ENCODE measurements around the gene ATG5.

DNA sequence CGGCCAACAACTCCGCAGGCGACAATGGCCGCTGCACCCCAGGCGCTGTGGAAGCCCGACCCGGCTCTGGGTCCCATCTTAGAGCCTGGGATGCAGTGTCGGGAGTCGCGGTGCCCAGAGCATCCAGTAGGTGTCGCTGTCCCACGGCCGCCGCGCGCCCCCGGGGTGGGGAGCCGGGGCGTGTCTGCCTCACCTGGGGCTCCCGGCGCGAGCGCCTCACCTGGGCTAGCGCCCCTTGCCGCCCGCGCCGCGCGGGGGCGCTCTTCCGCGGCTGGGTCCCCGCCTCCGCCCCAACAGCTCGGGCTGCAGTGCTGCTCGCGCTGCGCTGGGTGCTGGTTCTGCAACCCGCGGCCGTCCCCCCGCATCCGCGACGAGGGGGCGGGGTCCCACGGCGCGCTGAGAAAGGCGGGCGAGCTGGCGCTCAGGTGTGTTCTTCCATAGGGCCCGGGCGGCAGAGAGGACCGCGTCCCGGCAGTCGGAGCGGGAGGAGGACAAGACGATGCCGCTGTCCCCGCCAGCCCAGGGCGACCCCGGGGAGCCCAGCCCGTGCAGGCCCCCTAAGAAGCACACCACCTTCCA lies 34.9 kb upstream of the ATG5 start, which contains the start of gene CRYBG1:
- TF ChIP-seq, protein P1, sequence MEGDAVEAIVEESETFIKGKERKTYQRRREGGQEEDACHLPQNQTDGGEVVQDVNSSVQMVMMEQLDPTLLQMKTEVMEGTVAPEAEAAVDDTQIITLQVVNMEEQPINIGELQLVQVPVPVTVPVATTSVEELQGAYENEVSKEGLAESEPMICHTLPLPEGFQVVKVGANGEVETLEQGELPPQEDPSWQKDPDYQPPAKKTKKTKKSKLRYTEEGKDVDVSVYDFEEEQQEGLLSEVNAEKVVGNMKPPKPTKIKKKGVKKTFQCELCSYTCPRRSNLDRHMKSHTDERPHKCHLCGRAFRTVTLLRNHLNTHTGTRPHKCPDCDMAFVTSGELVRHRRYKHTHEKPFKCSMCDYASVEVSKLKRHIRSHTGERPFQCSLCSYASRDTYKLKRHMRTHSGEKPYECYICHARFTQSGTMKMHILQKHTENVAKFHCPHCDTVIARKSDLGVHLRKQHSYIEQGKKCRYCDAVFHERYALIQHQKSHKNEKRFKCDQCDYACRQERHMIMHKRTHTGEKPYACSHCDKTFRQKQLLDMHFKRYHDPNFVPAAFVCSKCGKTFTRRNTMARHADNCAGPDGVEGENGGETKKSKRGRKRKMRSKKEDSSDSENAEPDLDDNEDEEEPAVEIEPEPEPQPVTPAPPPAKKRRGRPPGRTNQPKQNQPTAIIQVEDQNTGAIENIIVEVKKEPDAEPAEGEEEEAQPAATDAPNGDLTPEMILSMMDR (IDR thresholded peaks at IDR 0.05; ENCODE audit: low read depth, low read length): peak; percentile 64
- TF ChIP-seq EZH2phosphoT487 (IDR thresholded peaks at IDR 0.05; ENCODE audit: low read depth): no peak
